HEK293 (cell line): Measurements from ENCODE around the gene RAC3.
A peak's percentile ranks its signal among the peaks of the same experiment; 100 is the strongest.

Source experiments
- MEIS1 ChIP-seq: sonication (generic); formaldehyde crosslinking; IDR thresholded peaks from 2 replicates; pipeline ENCODE4 v1.8.1; 2022; ENCODE audit warnings: missing genetic modification reagents, mild to moderate bottlenecking, borderline replicate concordance
- MYNN ChIP-seq: fragments of 450-650 bp; formaldehyde crosslinking; IDR thresholded peaks from 2 replicates; pipeline ENCODE4 v1.5.1; 2016; ENCODE audit warnings: missing biosample characterization, missing genetic modification characterization, borderline replicate concordance
- PRDM10 ChIP-seq: fragments of 450-650 bp; formaldehyde crosslinking; IDR thresholded peaks from 2 replicates; pipeline ENCODE4 v1.5.1; 2016; ENCODE audit warnings: missing biosample characterization, missing genetic modification characterization
- REPIN1 ChIP-seq: fragments of 450-650 bp; formaldehyde crosslinking; IDR thresholded peaks from 2 replicates; pipeline ENCODE4 v1.5.1; 2017; ENCODE audit warnings: missing biosample characterization, missing genetic modification characterization, low read depth
- SETDB1 ChIP-seq: IDR thresholded peaks from one replicate; pipeline ENCODE4 v1.6.1; 2017; ENCODE audit warnings: mild to moderate bottlenecking, low read length, moderate library complexity, mixed read lengths; ENCODE audit not compliant: insufficient read length
- SP3 ChIP-seq: fragments of 450-650 bp; formaldehyde crosslinking; IDR thresholded peaks from 2 replicates; pipeline ENCODE4 v1.5.1; 2016; ENCODE audit warnings: missing biosample characterization, missing genetic modification characterization
- TSHZ1 ChIP-seq: fragments of 450-650 bp; formaldehyde crosslinking; IDR thresholded peaks from 2 replicates; pipeline ENCODE4 v1.5.1; 2016; ENCODE audit warnings: missing biosample characterization, missing genetic modification characterization, borderline replicate concordance
- YY2 ChIP-seq: fragments of 450-650 bp; formaldehyde crosslinking; IDR thresholded peaks from 2 replicates; pipeline ENCODE4 v1.5.1; 2016; ENCODE audit warnings: missing biosample characterization, missing genetic modification characterization
- ZBTB17 ChIP-seq: fragments of 450-650 bp; formaldehyde crosslinking; IDR thresholded peaks from 2 replicates; pipeline ENCODE4 v1.5.1; 2016; ENCODE audit warnings: missing biosample characterization, missing genetic modification characterization
- ZBTB20 ChIP-seq: fragments of 450-650 bp; formaldehyde crosslinking; IDR thresholded peaks from 2 replicates; pipeline ENCODE4 v1.5.1; 2016; ENCODE audit warnings: missing biosample characterization, missing genetic modification characterization
- ZFHX2 ChIP-seq: fragments of 450-650 bp; formaldehyde crosslinking; conservative IDR thresholded peaks from 2 replicates; pipeline ENCODE4 v1.5.1; 2016; ENCODE audit warnings: missing biosample characterization, missing genetic modification characterization
- ZFP3 ChIP-seq: fragments of 450-650 bp; formaldehyde crosslinking; IDR thresholded peaks from 2 replicates; pipeline ENCODE4 v1.5.1; 2016; ENCODE audit warnings: low read depth, missing biosample characterization, missing genetic modification characterization
- ZIC2 ChIP-seq: fragments of 450-650 bp; formaldehyde crosslinking; IDR thresholded peaks from 2 replicates; pipeline ENCODE4 v1.5.1; 2016; ENCODE audit warnings: missing biosample characterization, missing genetic modification characterization
- ZNF121 ChIP-seq: fragments of 450-650 bp; formaldehyde crosslinking; IDR thresholded peaks from 2 replicates; pipeline ENCODE4 v1.5.1; 2016; ENCODE audit warnings: missing biosample characterization, missing genetic modification characterization
- ZNF133 ChIP-seq: fragments of 450-650 bp; formaldehyde crosslinking; IDR thresholded peaks from 2 replicates; pipeline ENCODE4 v1.5.1; 2016; ENCODE audit warnings: missing biosample characterization, missing genetic modification characterization
- ZNF146 ChIP-seq: fragments of 450-650 bp; formaldehyde crosslinking; IDR thresholded peaks from 2 replicates; pipeline ENCODE4 v1.5.1; 2016; ENCODE audit warnings: missing biosample characterization, missing genetic modification characterization
- ZNF174 ChIP-seq: fragments of 450-650 bp; formaldehyde crosslinking; IDR thresholded peaks from 2 replicates; pipeline ENCODE4 v1.5.0; 2017; ENCODE audit warnings: missing biosample characterization, mild to moderate bottlenecking, missing genetic modification characterization
- ZNF280C ChIP-seq: fragments of 450-650 bp; formaldehyde crosslinking; IDR thresholded peaks from 2 replicates; pipeline ENCODE4 v1.5.1; 2016; ENCODE audit warnings: missing biosample characterization, missing genetic modification characterization
- ZNF335 ChIP-seq: fragments of 450-650 bp; formaldehyde crosslinking; conservative IDR thresholded peaks from 2 replicates; pipeline ENCODE4 v1.5.1; 2016; ENCODE audit warnings: missing biosample characterization, missing genetic modification characterization
- ZNF350 ChIP-seq: fragments of 450-650 bp; formaldehyde crosslinking; IDR thresholded peaks from 2 replicates; pipeline ENCODE4 v1.5.0; 2017; ENCODE audit warnings: missing biosample characterization, mild to moderate bottlenecking, missing genetic modification characterization
- ZNF473 ChIP-seq: fragments of 450-650 bp; formaldehyde crosslinking; IDR thresholded peaks from 2 replicates; pipeline ENCODE4 v1.5.1; 2017; ENCODE audit warnings: missing biosample characterization, missing genetic modification characterization
- ZNF510 ChIP-seq: fragments of 450-650 bp; formaldehyde crosslinking; IDR thresholded peaks from 2 replicates; pipeline ENCODE4 v1.5.1; 2018; ENCODE audit warnings: mild to moderate bottlenecking, missing genetic modification characterization, missing biosample characterization; ENCODE audit not compliant: insufficient replicate concordance
- ZNF529 ChIP-seq: fragments of 450-650 bp; formaldehyde crosslinking; IDR thresholded peaks from 2 replicates; pipeline ENCODE4 v1.5.1; 2017; ENCODE audit warnings: missing genetic modification characterization, missing biosample characterization; ENCODE audit not compliant: insufficient replicate concordance
- ZNF549 ChIP-seq: fragments of 450-650 bp; IDR thresholded peaks from 2 replicates; pipeline ENCODE4 v1.5.1; 2018; ENCODE audit warnings: missing biosample characterization, missing genetic modification characterization, mild to moderate bottlenecking, inconsistent platforms, moderate library complexity
- ZNF623 ChIP-seq: fragments of 450-650 bp; formaldehyde crosslinking; IDR thresholded peaks from 2 replicates; pipeline ENCODE4 v1.5.1; 2016; ENCODE audit warnings: missing biosample characterization, missing genetic modification characterization
- ZNF677 ChIP-seq: fragments of 450-650 bp; IDR thresholded peaks from 2 replicates; pipeline ENCODE4 v1.5.0; 2018; ENCODE audit warnings: missing biosample characterization, mild to moderate bottlenecking, missing genetic modification characterization, moderate library complexity
- ZNF785 ChIP-seq: fragments of 450-650 bp; formaldehyde crosslinking; IDR thresholded peaks from 2 replicates; pipeline ENCODE4 v1.5.1; 2016; ENCODE audit warnings: missing biosample characterization, missing genetic modification characterization
- ZNF791 ChIP-seq: fragments of 450-650 bp; formaldehyde crosslinking; IDR thresholded peaks from 2 replicates; pipeline ENCODE4 v1.5.1; 2016; ENCODE audit warnings: missing biosample characterization, missing genetic modification characterization
- ZSCAN16 ChIP-seq: fragments of 450-650 bp; formaldehyde crosslinking; IDR thresholded peaks from 2 replicates; pipeline ENCODE4 v1.5.1; 2016; ENCODE audit warnings: missing biosample characterization, missing genetic modification characterization
- TF ChIP-seq, protein P1 (sequence below): fragments of 450-650 bp; formaldehyde crosslinking; IDR thresholded peaks from 2 replicates; pipeline ENCODE4 v1.5.1; 2017; ENCODE audit warnings: missing biosample characterization, missing genetic modification characterization

RAC3 gene

DNA sequence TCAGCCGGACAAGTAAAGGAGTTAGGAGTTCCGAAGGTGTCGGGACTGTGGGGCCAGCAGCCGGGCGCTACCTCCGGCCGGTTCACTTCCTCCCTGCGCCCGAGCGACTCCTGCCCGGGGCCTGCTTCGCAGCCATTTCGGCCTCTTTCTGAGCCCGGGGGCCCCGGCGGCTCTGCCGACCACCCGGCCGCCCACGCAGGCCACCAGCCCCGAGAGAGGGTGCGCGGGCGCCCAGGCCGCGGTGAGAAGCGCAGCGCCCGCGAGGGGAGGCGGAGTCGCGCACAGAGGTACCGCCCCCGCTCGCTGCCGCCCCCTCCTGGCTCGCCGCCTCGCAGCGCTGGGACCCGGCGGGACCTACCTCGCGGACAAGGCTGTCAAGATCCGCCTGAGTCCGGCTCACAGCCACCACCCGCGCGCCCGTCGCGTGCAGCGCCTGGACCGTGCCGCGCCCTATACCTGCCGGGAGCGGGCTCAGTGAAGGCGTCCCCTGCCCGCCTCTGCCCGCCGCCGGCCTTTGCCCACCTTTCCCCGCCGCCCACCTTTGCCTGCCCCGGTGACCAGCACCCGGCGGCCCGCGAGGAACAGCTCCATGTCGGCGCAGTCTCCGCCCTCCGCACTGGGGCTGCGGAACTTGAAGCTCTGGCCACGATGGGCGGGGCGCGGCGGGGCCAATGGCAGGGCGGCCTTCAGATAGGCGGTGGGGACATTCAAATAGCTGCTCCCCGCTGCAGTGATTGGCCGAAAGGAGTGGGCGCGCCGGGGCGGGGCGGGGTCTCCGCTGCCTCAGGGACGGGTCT lies 5.8 kb downstream of the RAC3 start, which contains the start of gene DCXR (continued):
- TF ChIP-seq ZNF677 (tag by site-specific recombination): 0 out of 2 replicates have a peak, but pooled peaks have one; percentile 25
- no peak for TF ChIP-seq ZNF473 (tag by site-specific recombination)
- peak; percentile 35 for TF ChIP-seq PRDM10 (tag by site-specific recombination)
- no peak for TF ChIP-seq ZNF510 (tag by site-specific recombination)
- peak; percentile 98 for TF ChIP-seq ZNF335
- TF ChIP-seq ZSCAN16 (tag by site-specific recombination): no peak
- no peak for TF ChIP-seq MEIS1
- TF ChIP-seq MYNN (tag by site-specific recombination): no peak
- TF ChIP-seq ZNF791: no peak
- TF ChIP-seq, protein P1, sequence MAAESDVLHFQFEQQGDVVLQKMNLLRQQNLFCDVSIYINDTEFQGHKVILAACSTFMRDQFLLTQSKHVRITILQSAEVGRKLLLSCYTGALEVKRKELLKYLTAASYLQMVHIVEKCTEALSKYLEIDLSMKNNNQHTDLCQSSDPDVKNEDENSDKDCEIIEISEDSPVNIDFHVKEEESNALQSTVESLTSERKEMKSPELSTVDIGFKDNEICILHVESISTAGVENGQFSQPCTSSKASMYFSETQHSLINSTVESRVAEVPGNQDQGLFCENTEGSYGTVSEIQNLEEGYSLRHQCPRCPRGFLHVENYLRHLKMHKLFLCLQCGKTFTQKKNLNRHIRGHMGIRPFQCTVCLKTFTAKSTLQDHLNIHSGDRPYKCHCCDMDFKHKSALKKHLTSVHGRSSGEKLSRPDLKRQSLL (tag by site-specific recombination): peak; percentile 86
- no peak for TF ChIP-seq SETDB1
- no peak for TF ChIP-seq ZNF549 (tag by site-specific recombination)
- peak; percentile 37; the same call in 1 of the 2 replicates for TF ChIP-seq ZBTB20 (tag by site-specific recombination)
- TF ChIP-seq ZNF350 (tag by site-specific recombination): no peak
- TF ChIP-seq YY2 (tag by site-specific recombination): no peak
- peak; percentile 86 for TF ChIP-seq ZBTB17 (tag by site-specific recombination)
- no peak; the same call in 1 of the 2 replicates for TF ChIP-seq ZNF146
- TF ChIP-seq ZFP3 (tag by site-specific recombination): no peak
- peak; percentile 96; the same call in 1 of the 2 replicates for TF ChIP-seq REPIN1 (tag by site-specific recombination)
- peak; percentile 92 for TF ChIP-seq SP3 (tag by site-specific recombination)
- no peak for TF ChIP-seq ZNF133
- no peak; the same call in 1 of the 2 replicates for TF ChIP-seq ZIC2 (tag by site-specific recombination)
- TF ChIP-seq ZNF174: no peak
- 0 out of 2 replicates have a peak, but pooled peaks have one; percentile 51 for TF ChIP-seq ZNF785 (tag by site-specific recombination)
- no peak for TF ChIP-seq ZNF623 (tag by site-specific recombination)
- TF ChIP-seq ZNF280C: no peak
- TF ChIP-seq ZNF121: no peak
- TF ChIP-seq ZNF529 (tag by site-specific recombination): no peak
- TF ChIP-seq ZFHX2 (tag by site-specific recombination): peak; percentile 97
- TF ChIP-seq TSHZ1: no peak
